GM23248 (cell line): ENCODE data around the gene SUSD6.

Experiments used
- EZH2 ChIP-seq: fragments of 200-600 bp; sonication (generic); IDR thresholded peaks from 2 replicates; pipeline ENCODE4 v1.6.1; 2018; ENCODE audit warnings: antibody characterized with exemption, mild to moderate bottlenecking; ENCODE audit not compliant: insufficient read depth, poor library complexity, severe bottlenecking
- EZH2phosphoT487 ChIP-seq: fragments of 200-600 bp; sonication (generic); IDR thresholded peaks from 2 replicates; pipeline ENCODE4 v1.6.1; 2018; ENCODE audit warnings: antibody characterized with exemption, moderate library complexity, mild to moderate bottlenecking, low read depth; ENCODE audit not compliant: insufficient read depth

GRCh38 chr14:69685716-69686115, 74.3 kb downstream of the SUSD6 start:
- TF ChIP-seq EZH2 (no peak), EZH2phosphoT487 (no peak)
